OCI-LY7 (cell line): ENCODE measurements around the gene TAL1. TPM values are rescaled to one million over a fixed set of nuclear protein-coding genes. Genes with fewer than 3 reads are reported as not detected.

ENCODE experiments used
- BruUV-seq: library from RNA; stranded (reverse); fragments of 400-500 nt; replicated peaks from 2 replicates; lab custom pipeline; 2021; lab: Mats Ljungman, UMichigan
- CTCF ChIA-PET: fragments of 300-600 bp; sonication (Branson Sonifier 250); formaldehyde crosslinking; loops from one replicate; lab custom pipeline; 2022; ENCODE audit warnings: antibody characterized with exemption; ENCODE audit not compliant: unreplicated experiment; lab: Charles Lee
- POLR2A ChIA-PET: fragments of 300-600 bp; sonication (Branson Sonifier 250); formaldehyde crosslinking; loops from one replicate; lab custom pipeline; 2022; ENCODE audit warnings: antibody characterized with exemption; lab: Charles Lee
- DNase-seq: peaks from one replicate; pipeline ENCODE4 v3.0.0-alpha.2; 2015; ENCODE audit warnings: low spot score
- H2AFZ ChIP-seq: fragments of 200-600 bp; sonication (generic), shearing (Covaris generic); 2 replicates; pipeline ENCODE4 v1.6.1; 2014; ENCODE audit warnings: mild to moderate bottlenecking, antibody characterized with exemption, low read length, moderate library complexity
- H3K27ac ChIP-seq: fragments of 200-600 bp; sonication (generic); 2 replicates; pipeline ENCODE4 v1.5.1; 2014; ENCODE audit warnings: mixed run types, low read depth, mild to moderate bottlenecking, moderate library complexity, low read length, inconsistent platforms; ENCODE audit not compliant: poor library complexity, severe bottlenecking
- H3K36me3 ChIP-seq: fragments of 200-600 bp; sonication (generic); 2 replicates; pipeline ENCODE4 v1.6.1; 2014; ENCODE audit warnings: mild to moderate bottlenecking, antibody characterized with exemption, low read length, moderate library complexity, mixed read lengths; ENCODE audit not compliant: insufficient read depth
- H3K4me1 ChIP-seq: fragments of 200-600 bp; sonication (generic); 2 replicates; pipeline ENCODE4 v1.5.1; 2014; ENCODE audit warnings: mild to moderate bottlenecking, low read length; ENCODE audit not compliant: insufficient read depth, poor library complexity, severe bottlenecking
- H3K4me2 ChIP-seq: fragments of 200-600 bp; sonication (generic); 2 replicates; pipeline ENCODE4 v1.6.1; 2014; ENCODE audit warnings: mild to moderate bottlenecking, low read length
- H3K4me3 ChIP-seq: fragments of 200-600 bp; sonication (generic); 2 replicates; pipeline ENCODE4 v1.5.1; 2014; ENCODE audit warnings: mild to moderate bottlenecking, low read depth, low read length; ENCODE audit not compliant: poor library complexity, severe bottlenecking
- H3K79me2 ChIP-seq: fragments of 200-600 bp; sonication (generic); 2 replicates; pipeline ENCODE4 v1.6.1; 2016; ENCODE audit warnings: low read depth, mild to moderate bottlenecking, low read length, moderate library complexity, mixed read lengths; ENCODE audit not compliant: insufficient read depth
- H3K9me2 ChIP-seq: fragments of 200-600 bp; sonication (generic); 2 replicates; pipeline ENCODE4 v1.6.1; 2016; ENCODE audit warnings: mild to moderate bottlenecking, low read length, mixed read lengths; ENCODE audit not compliant: insufficient read depth
- H3K9me3 ChIP-seq: fragments of 200-600 bp; sonication (generic); 2 replicates; pipeline ENCODE4 v1.6.1; 2014; ENCODE audit warnings: mild to moderate bottlenecking, mixed run types, low read length, mixed read lengths
- H4K20me1 ChIP-seq: fragments of 200-600 bp; sonication (generic); 2 replicates; pipeline ENCODE4 v1.6.1; 2014; ENCODE audit warnings: mild to moderate bottlenecking, antibody characterized with exemption, low read length, moderate library complexity, mixed read lengths; ENCODE audit not compliant: insufficient read depth
- EZH2phosphoT487 ChIP-seq: fragments of 200-600 bp; sonication (generic); IDR thresholded peaks from 2 replicates; pipeline ENCODE4 v1.6.1; 2018; ENCODE audit warnings: low read depth, borderline replicate concordance, mild to moderate bottlenecking, mixed run types, antibody characterized with exemption, low read length, moderate library complexity, mixed read lengths
- intact Hi-C: fragments of 100-400 bp; cut with micrococcal nuclease; formaldehyde crosslinking; loops from one replicate; pipeline ENCODE4 v1.10.0; 2022; ENCODE audit not compliant: unreplicated experiment
- total RNA-seq, 2 experiments: library from RNA; depleted of rRNA in 1 of 2; stranded (reverse); fragments of >200 nt in 1 of 2; shearing (Covaris generic) in 1 of 2; gene quantifications; 2 replicates each; pipeline ENCODE4 v1.2.3, GENCODE V29; 2014 to 2022
- TF ChIP-seq, protein P1 (sequence below): fragments of 200-600 bp; sonication (generic); conservative IDR thresholded peaks from 2 replicates; pipeline ENCODE4 v1.5.1; 2014; ENCODE audit warnings: mild to moderate bottlenecking, antibody characterized with exemption, low read length, moderate library complexity, mixed read lengths

The TAL1 gene
- total RNA-seq, 2 experiments from 2014 or later: not detected

DNA sequence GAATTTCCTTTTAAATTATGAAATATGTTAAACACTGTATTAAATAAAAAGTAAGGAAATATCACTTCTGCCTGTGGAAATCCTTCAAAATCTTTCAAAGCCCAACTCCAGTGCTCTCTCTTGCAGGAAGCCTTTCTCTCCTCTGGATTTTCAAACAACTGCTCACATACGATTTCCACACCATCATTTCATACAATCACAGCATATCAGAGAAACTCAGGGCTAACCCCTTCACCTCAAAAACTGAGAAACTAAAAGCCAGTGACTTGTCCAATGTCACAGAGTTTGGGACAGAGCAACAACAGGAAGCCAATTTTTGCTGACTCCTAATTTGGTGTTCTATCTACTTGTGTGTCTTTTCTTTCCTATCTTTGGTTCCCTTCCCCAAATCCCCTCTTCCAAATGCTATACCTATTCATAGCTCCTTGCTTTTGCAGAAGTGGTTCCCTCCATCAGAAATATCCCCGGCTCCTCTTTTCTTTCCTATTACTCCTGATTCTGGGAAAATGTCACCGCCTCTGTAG lies 12.4 kb upstream of the TAL1 start:
- no peaks in the 10 kb centered on the region for H3K79me2 ChIP-seq
- no peaks in the 10 kb centered on the region for H3K4me1 ChIP-seq
- peaks cover 7% of the 10 kb centered on the region; the same call in 1 of the 2 replicates for H3K36me3 ChIP-seq
- no peaks in the 10 kb centered on the region for H3K9me3 ChIP-seq
- intact Hi-C loops: no loop called here
- no peak overlapping the region for H3K4me3 ChIP-seq
- DNase-seq: no peak
- POLR2A ChIA-PET: no interaction called here
- no peaks in the 10 kb centered on the region for H3K9me2 ChIP-seq
- no TSS peak for BruUV-seq
- H3K27ac ChIP-seq: no peak overlapping the region
- TF ChIP-seq, protein P1, sequence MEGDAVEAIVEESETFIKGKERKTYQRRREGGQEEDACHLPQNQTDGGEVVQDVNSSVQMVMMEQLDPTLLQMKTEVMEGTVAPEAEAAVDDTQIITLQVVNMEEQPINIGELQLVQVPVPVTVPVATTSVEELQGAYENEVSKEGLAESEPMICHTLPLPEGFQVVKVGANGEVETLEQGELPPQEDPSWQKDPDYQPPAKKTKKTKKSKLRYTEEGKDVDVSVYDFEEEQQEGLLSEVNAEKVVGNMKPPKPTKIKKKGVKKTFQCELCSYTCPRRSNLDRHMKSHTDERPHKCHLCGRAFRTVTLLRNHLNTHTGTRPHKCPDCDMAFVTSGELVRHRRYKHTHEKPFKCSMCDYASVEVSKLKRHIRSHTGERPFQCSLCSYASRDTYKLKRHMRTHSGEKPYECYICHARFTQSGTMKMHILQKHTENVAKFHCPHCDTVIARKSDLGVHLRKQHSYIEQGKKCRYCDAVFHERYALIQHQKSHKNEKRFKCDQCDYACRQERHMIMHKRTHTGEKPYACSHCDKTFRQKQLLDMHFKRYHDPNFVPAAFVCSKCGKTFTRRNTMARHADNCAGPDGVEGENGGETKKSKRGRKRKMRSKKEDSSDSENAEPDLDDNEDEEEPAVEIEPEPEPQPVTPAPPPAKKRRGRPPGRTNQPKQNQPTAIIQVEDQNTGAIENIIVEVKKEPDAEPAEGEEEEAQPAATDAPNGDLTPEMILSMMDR: no peak
- no peak for TF ChIP-seq EZH2phosphoT487
- CTCF ChIA-PET: no interaction called here
- H4K20me1 ChIP-seq: no peaks in the 10 kb centered on the region
- H2AFZ ChIP-seq: no peak overlapping the region
- H3K4me2 ChIP-seq: no peak overlapping the region

DNA sequence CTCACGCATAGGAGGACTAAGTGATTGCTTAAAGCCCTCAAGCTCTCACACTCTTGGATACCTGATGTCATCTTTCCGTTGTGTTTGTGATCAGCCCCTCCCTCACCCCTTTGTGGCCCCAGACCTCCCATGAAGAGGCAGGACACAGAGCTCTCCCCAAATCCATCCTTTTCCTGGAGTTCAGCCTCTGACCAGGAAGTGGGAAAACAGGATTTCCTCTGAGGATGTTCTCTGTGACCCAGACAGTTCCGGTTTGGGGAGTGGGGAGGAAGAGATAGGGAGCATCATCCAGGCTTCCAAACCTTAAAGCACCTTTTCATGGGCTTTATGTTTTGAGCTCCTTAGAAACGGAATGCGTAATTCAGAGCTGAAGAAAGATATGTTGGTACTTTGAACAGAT lies 11.9 kb upstream of the TAL1 start:
- H3K4me3 ChIP-seq: no peak overlapping the region
- intact Hi-C loops: no loop called here
- TF ChIP-seq, protein P1: no peak
- H3K79me2 ChIP-seq: no peaks in the 10 kb centered on the region
- no peak overlapping the region for H3K4me2 ChIP-seq
- ChIA-PET CTCF (interaction anchor here (0.5 kb wide), 1 partner anchor 51 kb away, joined by 3 read pairs; no protein-coding TSS in a partner anchor), POLR2A (interaction anchor here (0.6 kb wide), 1 partner anchor 32 kb away, joined by 4 read pairs; no protein-coding TSS in a partner anchor)
- no peak overlapping the region for H3K27ac ChIP-seq
- no peak for DNase-seq
- no TSS peak for BruUV-seq
- 0 out of 2 replicates have a peak, but pooled peaks cover 2% of the 10 kb centered on the region for H3K36me3 ChIP-seq
- no peaks in the 10 kb centered on the region for H3K9me2 ChIP-seq
- H3K9me3 ChIP-seq: no peaks in the 10 kb centered on the region
- H2AFZ ChIP-seq: no peak overlapping the region
- no peaks in the 10 kb centered on the region for H3K4me1 ChIP-seq
- no peaks in the 10 kb centered on the region for H4K20me1 ChIP-seq
